KMS-11 (cell line): ENCODE results near the gene ZMYND11.

Experiments used
- H2AFZ ChIP-seq: fragments of 200-600 bp; sonication (generic); 2 replicates; pipeline ENCODE4 v1.6.1; 2016; ENCODE audit warnings: antibody characterized with exemption, mixed run types, low read depth
- H3K27ac ChIP-seq: fragments of 200-600 bp; sonication (generic); 2 replicates; pipeline ENCODE4 v1.6.1; 2016; ENCODE audit warnings: mild to moderate bottlenecking, mixed run types
- H3K27me3 ChIP-seq: fragments of 200-600 bp; sonication (generic); 2 replicates; pipeline ENCODE4 v1.6.1; 2017; ENCODE audit warnings: mild to moderate bottlenecking, low read depth, mixed run types, moderate library complexity; ENCODE audit not compliant: insufficient read depth
- H3K36me3 ChIP-seq: fragments of 200-600 bp; sonication (generic); 2 replicates; pipeline ENCODE4 v1.6.1; 2017; ENCODE audit warnings: mild to moderate bottlenecking, mixed run types; ENCODE audit not compliant: insufficient read depth
- H3K4me1 ChIP-seq: fragments of 200-600 bp; sonication (generic); 2 replicates; pipeline ENCODE4 v1.6.1; 2016; ENCODE audit warnings: mild to moderate bottlenecking, low read depth, mixed run types; ENCODE audit not compliant: poor library complexity, severe bottlenecking
- H3K4me2 ChIP-seq: fragments of 200-600 bp; sonication (generic); 2 replicates; pipeline ENCODE4 v1.7.0; 2016; ENCODE audit warnings: mild to moderate bottlenecking, mixed run types
- H3K4me3 ChIP-seq: fragments of 200-600 bp; sonication (generic); IDR thresholded peaks from 2 replicates; pipeline ENCODE4 v1.6.1; 2017; ENCODE audit warnings: low read depth, low read length, mixed read lengths; ENCODE audit not compliant: insufficient read depth
- H3K79me2 ChIP-seq: fragments of 200-600 bp; sonication (generic); 2 replicates; pipeline ENCODE4 v1.6.1; 2016; ENCODE audit warnings: low read depth, mixed run types; ENCODE audit not compliant: insufficient read depth
- H3K9ac ChIP-seq: fragments of 200-600 bp; sonication (generic); 2 replicates; pipeline ENCODE4 v1.6.1; 2016; ENCODE audit warnings: mild to moderate bottlenecking, mixed run types
- H4K20me1 ChIP-seq: fragments of 200-600 bp; sonication (generic); 2 replicates; pipeline ENCODE4 v1.6.1; 2016; ENCODE audit warnings: mild to moderate bottlenecking, mixed run types; ENCODE audit not compliant: insufficient read depth
- TF ChIP-seq, protein P1 (sequence below): fragments of 200-600 bp; sonication (generic); conservative IDR thresholded peaks from 2 replicates; pipeline ENCODE4 v1.6.1; 2017; ENCODE audit warnings: low read depth, mild to moderate bottlenecking, antibody characterized with exemption, low read length, moderate library complexity, mixed read lengths

Gene ZMYND11

DNA sequence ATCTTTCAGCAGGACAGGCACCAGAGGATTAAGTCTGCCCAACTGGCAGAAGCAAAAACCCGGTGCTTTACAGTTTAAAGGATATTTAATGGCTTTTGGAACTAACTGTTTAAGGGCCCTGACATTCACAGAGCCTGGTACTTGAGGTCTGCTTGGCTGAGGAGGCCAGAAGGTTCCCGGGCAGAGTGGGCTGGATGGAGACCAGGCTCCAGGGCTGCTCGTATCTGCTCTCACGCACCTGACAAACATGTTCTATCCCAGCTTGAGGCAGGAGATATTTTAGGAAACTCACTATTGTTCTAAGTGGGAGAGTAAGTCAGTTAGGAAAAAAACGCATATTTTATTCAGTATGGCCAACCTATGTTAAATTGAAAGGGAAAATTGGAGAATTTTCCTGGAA, 143.5 kb downstream of the ZMYND11 start:
- Histone ChIP-seq H3K27me3 (no peaks in the 10 kb centered on the region), H2AFZ (no peak overlapping the region), H3K9ac (no peak overlapping the region), H3K36me3 (no peaks in the 10 kb centered on the region; the same call in 1 of the 2 replicates), H3K4me1 (no peaks in the 10 kb centered on the region), H3K27ac (no peak overlapping the region), H4K20me1 (no peaks in the 10 kb centered on the region), H3K4me3 (no peak overlapping the region), H3K79me2 (no peaks in the 10 kb centered on the region), H3K4me2 (no peak overlapping the region)
- TF ChIP-seq, protein P1, sequence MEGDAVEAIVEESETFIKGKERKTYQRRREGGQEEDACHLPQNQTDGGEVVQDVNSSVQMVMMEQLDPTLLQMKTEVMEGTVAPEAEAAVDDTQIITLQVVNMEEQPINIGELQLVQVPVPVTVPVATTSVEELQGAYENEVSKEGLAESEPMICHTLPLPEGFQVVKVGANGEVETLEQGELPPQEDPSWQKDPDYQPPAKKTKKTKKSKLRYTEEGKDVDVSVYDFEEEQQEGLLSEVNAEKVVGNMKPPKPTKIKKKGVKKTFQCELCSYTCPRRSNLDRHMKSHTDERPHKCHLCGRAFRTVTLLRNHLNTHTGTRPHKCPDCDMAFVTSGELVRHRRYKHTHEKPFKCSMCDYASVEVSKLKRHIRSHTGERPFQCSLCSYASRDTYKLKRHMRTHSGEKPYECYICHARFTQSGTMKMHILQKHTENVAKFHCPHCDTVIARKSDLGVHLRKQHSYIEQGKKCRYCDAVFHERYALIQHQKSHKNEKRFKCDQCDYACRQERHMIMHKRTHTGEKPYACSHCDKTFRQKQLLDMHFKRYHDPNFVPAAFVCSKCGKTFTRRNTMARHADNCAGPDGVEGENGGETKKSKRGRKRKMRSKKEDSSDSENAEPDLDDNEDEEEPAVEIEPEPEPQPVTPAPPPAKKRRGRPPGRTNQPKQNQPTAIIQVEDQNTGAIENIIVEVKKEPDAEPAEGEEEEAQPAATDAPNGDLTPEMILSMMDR: no peak

DNA sequence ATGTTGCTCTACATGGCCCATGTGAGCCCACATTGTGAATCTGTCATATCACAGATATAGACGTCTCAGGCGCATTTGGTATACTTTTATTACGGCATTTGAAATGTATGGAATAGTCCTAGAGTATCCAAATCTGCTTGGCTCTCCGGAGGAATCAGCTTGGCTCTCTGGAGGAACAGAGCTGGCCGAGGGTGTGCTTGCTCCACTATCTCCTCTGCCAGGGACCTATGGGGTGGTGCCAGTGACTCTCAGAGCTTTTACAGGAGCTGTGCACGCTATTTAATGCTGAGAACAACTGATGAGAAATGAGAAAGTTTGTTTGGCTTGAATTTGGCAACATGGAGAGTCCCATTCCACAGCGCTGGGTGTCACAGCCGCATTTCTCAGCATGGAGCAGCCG, 144.0 kb downstream of the ZMYND11 start:
- Histone ChIP-seq H3K9ac (no peak overlapping the region), H4K20me1 (no peaks in the 10 kb centered on the region), H3K27ac (no peak overlapping the region), H3K36me3 (no peaks in the 10 kb centered on the region; the same call in 1 of the 2 replicates), H3K4me2 (no peak overlapping the region), H3K79me2 (no peaks in the 10 kb centered on the region), H2AFZ (no peak overlapping the region), H3K27me3 (no peaks in the 10 kb centered on the region), H3K4me1 (no peaks in the 10 kb centered on the region), H3K4me3 (no peak overlapping the region)
- TF ChIP-seq, protein P1: no peak

DNA sequence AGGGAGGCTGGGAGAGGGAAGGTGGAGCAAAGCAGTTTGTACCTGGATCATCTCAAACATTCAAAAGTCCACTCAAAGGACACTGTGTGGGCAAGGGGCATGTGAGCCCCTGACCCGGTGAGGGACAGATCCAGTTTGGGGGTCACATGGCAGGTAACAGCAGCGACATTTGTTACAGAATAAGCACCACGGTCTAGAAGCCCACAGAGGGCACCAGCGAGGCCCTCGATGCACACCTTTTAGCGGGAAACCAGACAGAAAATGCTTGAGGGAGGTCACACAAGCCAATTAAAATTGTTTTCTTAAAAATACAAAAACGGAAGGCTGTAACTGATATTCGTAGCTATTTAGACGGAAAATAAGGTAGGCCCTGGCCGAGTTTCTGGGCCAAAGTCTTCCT, 144.4 kb downstream of the ZMYND11 start:
- no peaks in the 10 kb centered on the region for H3K27me3 ChIP-seq
- H3K4me3 ChIP-seq: no peak overlapping the region

DNA sequence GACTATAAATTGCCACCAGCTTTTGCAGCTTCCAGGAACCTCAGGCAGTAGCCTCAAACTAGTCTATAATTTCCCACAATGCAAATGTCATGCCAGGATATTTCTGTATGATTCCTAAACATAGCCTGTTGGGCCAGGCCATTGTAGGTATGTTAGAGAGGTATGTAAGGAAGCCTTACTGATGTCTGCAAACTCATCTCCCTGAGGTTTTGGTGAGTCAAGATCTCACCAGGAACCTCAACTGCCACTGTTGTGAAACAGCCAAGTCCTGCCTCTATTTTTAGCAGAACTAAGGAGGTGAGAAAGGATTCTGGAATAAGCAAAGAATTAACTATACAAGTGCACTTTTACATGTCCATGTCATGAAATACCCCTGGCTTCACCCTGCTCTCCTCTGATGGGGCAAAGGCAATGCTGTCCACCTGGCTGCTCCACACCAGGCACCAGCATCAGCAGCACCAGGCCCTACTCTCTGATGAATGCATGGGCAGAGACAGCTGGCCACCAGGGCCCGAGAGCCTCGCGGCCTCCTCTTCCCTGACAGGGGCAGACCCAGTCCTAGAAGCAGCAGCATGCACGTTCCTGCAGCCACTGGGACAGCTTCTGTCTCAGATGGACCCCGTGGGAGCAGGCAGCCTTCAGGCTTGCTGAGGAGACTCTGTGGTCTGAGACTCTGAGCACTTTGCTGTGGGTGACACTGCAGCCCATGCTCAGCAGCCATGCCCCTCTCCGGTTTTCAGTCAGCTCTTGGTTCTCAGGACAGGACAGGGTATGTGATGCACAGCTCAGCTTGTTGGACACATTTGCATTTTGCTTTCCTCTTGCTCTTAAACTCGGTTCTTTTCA, 147.3 kb downstream of the ZMYND11 start:
- Histone ChIP-seq H3K4me2 (no peak overlapping the region), H3K4me3 (no peak overlapping the region), H3K27ac (no peak overlapping the region), H3K79me2 (no peaks in the 10 kb centered on the region), H3K36me3 (no peaks in the 10 kb centered on the region; the same call in 1 of the 2 replicates), H3K4me1 (no peaks in the 10 kb centered on the region), H2AFZ (no peak overlapping the region), H4K20me1 (no peaks in the 10 kb centered on the region), H3K9ac (no peak overlapping the region), H3K27me3 (no peaks in the 10 kb centered on the region)
- TF ChIP-seq, protein P1: no peak

More for the DNA sequence above, 144.4 kb downstream of the ZMYND11 start:
- Histone ChIP-seq H3K9ac (no peak overlapping the region), H2AFZ (no peak overlapping the region), H3K79me2 (no peaks in the 10 kb centered on the region), H3K4me2 (no peak overlapping the region), H3K4me1 (no peaks in the 10 kb centered on the region), H3K36me3 (no peaks in the 10 kb centered on the region; the same call in 1 of the 2 replicates), H3K27ac (no peak overlapping the region), H4K20me1 (no peaks in the 10 kb centered on the region)
- TF ChIP-seq, protein P1: no peak
